Smooth muscle cell (in vitro differentiated cells): ENCODE data around the gene MAOB. TPM values are rescaled to one million over a fixed set of nuclear protein-coding genes. Genes with fewer than 3 reads are reported as not detected.

Experiments used
- DNase-seq: peaks from one replicate; lab custom pipeline; 2025; ENCODE audit not compliant: unreplicated experiment; lab: John Stamatoyannopoulos, UW
- H2AFZ ChIP-seq: fragments of 200-600 bp; sonication (generic); 2 replicates; pipeline ENCODE4 v1.6.0; 2016; ENCODE audit warnings: antibody characterized with exemption, low read depth, mild to moderate bottlenecking
- H3F3A ChIP-seq: fragments of 200-600 bp; sonication (generic); 2 replicates; pipeline ENCODE4 v1.6.0; 2017; ENCODE audit warnings: antibody characterized with exemption, low read depth
- H3K27ac ChIP-seq: fragments of 200-600 bp; sonication (generic); 2 replicates; pipeline ENCODE4 v1.5.1; 2016; ENCODE audit warnings: low read depth, mild to moderate bottlenecking
- H3K27me3 ChIP-seq: fragments of 200-600 bp; sonication (generic); 2 replicates; pipeline ENCODE4 v1.6.1; 2016; ENCODE audit warnings: low read depth, mild to moderate bottlenecking
- H3K36me3 ChIP-seq: fragments of 200-600 bp; sonication (generic); 2 replicates; pipeline ENCODE4 v1.5.1; 2016; ENCODE audit warnings: low read depth
- H3K4me1 ChIP-seq: fragments of 200-600 bp; sonication (generic); 2 replicates; pipeline ENCODE4 v1.5.1; 2016; ENCODE audit warnings: low read depth
- H3K4me2 ChIP-seq: fragments of 200-600 bp; sonication (generic); 2 replicates; pipeline ENCODE4 v1.6.0; 2016; ENCODE audit warnings: mild to moderate bottlenecking
- H3K4me3 ChIP-seq: fragments of 200-600 bp; sonication (generic); 2 replicates; pipeline ENCODE4 v1.5.1; 2016; ENCODE audit warnings: mild to moderate bottlenecking
- H3K79me2 ChIP-seq: fragments of 200-600 bp; sonication (generic); 2 replicates; pipeline ENCODE4 v1.6.0; 2016; ENCODE audit warnings: low read depth, mild to moderate bottlenecking
- H3K9ac ChIP-seq: fragments of 200-600 bp; sonication (generic); 2 replicates; pipeline ENCODE4 v1.6.0; 2016; ENCODE audit warnings: low read depth
- H3K9me3 ChIP-seq: fragments of 200-600 bp; sonication (generic); replicated peaks from 2 replicates; pipeline ENCODE4 v1.5.1; 2016; ENCODE audit warnings: low read depth
- H4K20me1 ChIP-seq: fragments of 200-600 bp; sonication (generic); 2 replicates; pipeline ENCODE4 v1.6.0; 2016; ENCODE audit warnings: low read depth
- WGBS: methylation state at CpG from one replicate; pipeline ENCODE4 v1.1.7; 2016; ENCODE audit warnings: low lambda C conversion rate; 5-methylcytosine and 5-hydroxymethylcytosine counted together
- polyA plus RNA-seq: library from polyadenylated mRNA; unstranded; fragments of >200 nt; fragmentation: Nextera tagmentation; extraction: Ambion mirVana; gene quantifications from 2 replicates; pipeline ENCODE4 v1.2.1, GENCODE V29; 2016
- total RNA-seq: library from RNA; depleted of rRNA; stranded (reverse); fragments of >200 nt; gene quantifications from 2 replicates; pipeline ENCODE4 v1.2.3, GENCODE V29; 2014
- TF ChIP-seq, protein P1 (sequence below): fragments of 200-600 bp; sonication (generic); IDR thresholded peaks from 2 replicates; pipeline ENCODE4 v1.5.1; 2017; ENCODE audit warnings: borderline replicate concordance, mild to moderate bottlenecking, antibody characterized with exemption; ENCODE audit not compliant: insufficient read depth, poor library complexity, severe bottlenecking

The MAOB gene
- total and polyA plus RNA-seq, 2 experiments from 2014 or later = 0.93 TPM; not detected in 1

- H3K36me3 ChIP-seq = no peaks in the 10 kb centered on the region
- 62% methylated on average over 1 of the region's 1 CpG for WGBS
- no peak for DNase-seq
- no peaks in the 10 kb centered on the region for H3K9me3 ChIP-seq
- H3K79me2 ChIP-seq = no peaks in the 10 kb centered on the region
- H3K4me1 ChIP-seq = no peaks in the 10 kb centered on the region
- TF ChIP-seq, protein P1, sequence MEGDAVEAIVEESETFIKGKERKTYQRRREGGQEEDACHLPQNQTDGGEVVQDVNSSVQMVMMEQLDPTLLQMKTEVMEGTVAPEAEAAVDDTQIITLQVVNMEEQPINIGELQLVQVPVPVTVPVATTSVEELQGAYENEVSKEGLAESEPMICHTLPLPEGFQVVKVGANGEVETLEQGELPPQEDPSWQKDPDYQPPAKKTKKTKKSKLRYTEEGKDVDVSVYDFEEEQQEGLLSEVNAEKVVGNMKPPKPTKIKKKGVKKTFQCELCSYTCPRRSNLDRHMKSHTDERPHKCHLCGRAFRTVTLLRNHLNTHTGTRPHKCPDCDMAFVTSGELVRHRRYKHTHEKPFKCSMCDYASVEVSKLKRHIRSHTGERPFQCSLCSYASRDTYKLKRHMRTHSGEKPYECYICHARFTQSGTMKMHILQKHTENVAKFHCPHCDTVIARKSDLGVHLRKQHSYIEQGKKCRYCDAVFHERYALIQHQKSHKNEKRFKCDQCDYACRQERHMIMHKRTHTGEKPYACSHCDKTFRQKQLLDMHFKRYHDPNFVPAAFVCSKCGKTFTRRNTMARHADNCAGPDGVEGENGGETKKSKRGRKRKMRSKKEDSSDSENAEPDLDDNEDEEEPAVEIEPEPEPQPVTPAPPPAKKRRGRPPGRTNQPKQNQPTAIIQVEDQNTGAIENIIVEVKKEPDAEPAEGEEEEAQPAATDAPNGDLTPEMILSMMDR = no peak
- H3K4me2 ChIP-seq = no peak overlapping the region
- no peaks in the 10 kb centered on the region for H4K20me1 ChIP-seq
- H3K27ac ChIP-seq = no peak overlapping the region
- no peak overlapping the region for H3K9ac ChIP-seq
- no peak overlapping the region for H3K4me3 ChIP-seq
- H3F3A ChIP-seq = no peaks in the 10 kb centered on the region
- H3K27me3 ChIP-seq = no peaks in the 10 kb centered on the region
- no peak overlapping the region for H2AFZ ChIP-seq
Observed at GRCh38 chrX:43835559-43835958, 46.7 kb downstream of the MAOB start.

- Histone ChIP-seq H3K4me2 (no peak overlapping the region), H3K79me2 (no peaks in the 10 kb centered on the region), H3K36me3 (no peaks in the 10 kb centered on the region), H3K9ac (no peak overlapping the region), H3F3A (no peaks in the 10 kb centered on the region), H3K4me1 (no peaks in the 10 kb centered on the region), H3K4me3 (no peak overlapping the region), H3K27ac (no peak overlapping the region), H3K27me3 (no peaks in the 10 kb centered on the region), H4K20me1 (no peaks in the 10 kb centered on the region), H2AFZ (no peak overlapping the region), H3K9me3 (no peaks in the 10 kb centered on the region)
- no peak for DNase-seq
- TF ChIP-seq, protein P1 = no peak
Observed at GRCh38 chrX:43827791-43828190, 54.5 kb downstream of the MAOB start.

- H2AFZ ChIP-seq = no peak overlapping the region
- 48% methylated on average over 1 of the region's 1 CpG for WGBS
- H3K4me2 ChIP-seq = no peak overlapping the region
- H3K79me2 ChIP-seq = no peaks in the 10 kb centered on the region
- H3K4me1 ChIP-seq = no peaks in the 10 kb centered on the region
- H3F3A ChIP-seq = no peaks in the 10 kb centered on the region
- DNase-seq = no peak
- H3K36me3 ChIP-seq = no peaks in the 10 kb centered on the region
- H4K20me1 ChIP-seq = no peaks in the 10 kb centered on the region
- no peak overlapping the region for H3K9ac ChIP-seq
- H3K27ac ChIP-seq = no peak overlapping the region
- no peaks in the 10 kb centered on the region for H3K9me3 ChIP-seq
- TF ChIP-seq, protein P1 = no peak
- H3K4me3 ChIP-seq = no peak overlapping the region
- no peaks in the 10 kb centered on the region for H3K27me3 ChIP-seq
Observed at GRCh38 chrX:43822014-43822413, 60.2 kb downstream of the MAOB start.

- 58% methylated on average over 3 of the region's 3 CpGs for WGBS
- Histone ChIP-seq H2AFZ (no peak overlapping the region), H4K20me1 (no peaks in the 10 kb centered on the region), H3K27me3 (no peaks in the 10 kb centered on the region), H3K4me1 (no peaks in the 10 kb centered on the region), H3K4me2 (no peak overlapping the region), H3K4me3 (no peak overlapping the region), H3K9ac (no peak overlapping the region), H3K79me2 (no peaks in the 10 kb centered on the region), H3K9me3 (no peaks in the 10 kb centered on the region), H3F3A (no peaks in the 10 kb centered on the region), H3K36me3 (no peaks in the 10 kb centered on the region), H3K27ac (no peak overlapping the region)
- DNase-seq = no peak
- TF ChIP-seq, protein P1 = no peak
Observed at GRCh38 chrX:43817444-43817843, 64.8 kb downstream of the MAOB start.
